Aortic smooth muscle cell (primary cell): ENCODE measurements around the gene SRSF8. TPM values are rescaled to one million over a fixed set of nuclear protein-coding genes. Genes with fewer than 3 reads are reported as not detected.

Source experiments
- total RNA-seq: library from RNA; depleted of rRNA; stranded (reverse); fragments of >200 nt; gene quantifications from 2 replicates; pipeline ENCODE4 v1.2.3, GENCODE V29; 2014

The SRSF8 gene
- total RNA-seq: 15.6 and 16.8 TPM in 2 replicates

GRCh38 chr11:95066716-95067038 is at the start of gene SRSF8:
TSS of gene SRSF8 (plus strand) at chr11:95066919. CDS start at chr11:95067227, 308 bp downstream.

GRCh38 chr11:95024958-95025357 is 41.8 kb upstream of the SRSF8 start, which contains the start of gene KDM4E:
TSS of gene KDM4E (plus strand) at chr11:95025258. CDS start at chr11:95025558, 300 bp downstream.

DNA sequence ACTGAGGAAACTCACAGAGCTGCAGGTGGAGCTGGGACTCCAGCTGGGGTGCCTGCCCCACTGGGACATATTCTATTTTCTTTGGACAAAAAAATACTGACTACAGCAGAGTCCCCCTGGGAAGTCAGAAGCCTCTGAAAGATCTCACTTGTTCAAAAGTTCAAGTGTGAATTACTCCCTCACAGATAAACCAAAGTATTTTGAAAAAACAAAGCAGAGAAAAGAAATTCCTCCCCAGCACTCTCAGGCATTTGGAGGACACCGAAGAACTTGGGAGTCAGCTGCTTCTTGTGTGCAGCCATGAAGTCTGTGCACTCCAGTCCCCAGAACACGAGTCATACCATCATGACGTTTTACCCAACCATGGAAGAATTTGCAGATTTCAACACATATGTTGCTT is 17.6 kb upstream of the SRSF8 start, which contains the start of gene KDM4F:
KDM4F (plus strand) TSS at position 301 of the 400 bp plus-strand sequence.

GRCh38 chr11:95089620-95090542 is 23.2 kb downstream of the SRSF8 start, which contains the start of gene ENDOD1:
TSS of gene ENDOD1 (plus strand) at chr11:95089846. CDS start at chr11:95089928, 82 bp downstream.

Other genes with a start within 250 kb of the SRSF8 start
- gene CWC15, start 93.4 kb upstream of the SRSF8 start, total RNA-seq: 41.4 and 49.9 TPM in 2 replicates
- gene KDM4D, start 93.2 kb upstream of the SRSF8 start, total RNA-seq: 0.50 and 0.53 TPM in 2 replicates
- gene KDM4E, start 41.7 kb upstream of the SRSF8 start, total RNA-seq: not detected in 2 replicates
- not detected in 2 replicates for gene KDM4F, start 17.5 kb upstream of the SRSF8 start, total RNA-seq
- 109 and 125 TPM in 2 replicates for gene ENDOD1, start 22.9 kb downstream of the SRSF8 start, total RNA-seq
- 40.4 and 55.0 TPM in 2 replicates for gene SESN3, start 164.3 kb downstream of the SRSF8 start, total RNA-seq